GM21529 (cell line): ENCODE results near the gene YIPF4.
"Not testable (repeated sequence)": the region's sequence is repeated elsewhere in the genome, so short reads cannot be mapped to it uniquely, and the experiment has no call there.

Experiments used
- ATAC-seq: cut with Tn5 transposase; IDR thresholded peaks from one replicate; pipeline ENCODE4 v1.9.1; 2021; ENCODE audit not compliant: unreplicated experiment

The YIPF4 gene

GRCh38 chr2:32277674-32278477, at the start of gene YIPF4:
YIPF4 (plus strand) TSS chr2:32277904; CDS start chr2:32278156, 252 bp downstream.
- peak; percentile 100 for ATAC-seq

- ATAC-seq = no peak
These were observed 49.5 kb upstream of the YIPF4 start for GRCh38 chr2:32228181-32228580.

GRCh38 chr2:32229635-32230034, 48.1 kb upstream of the YIPF4 start:
- no peak for ATAC-seq

GRCh38 chr2:32231959-32232358, 45.7 kb upstream of the YIPF4 start:
- no peak for ATAC-seq

GRCh38 chr2:32235315-32235714, 42.4 kb upstream of the YIPF4 start:
- no peak for ATAC-seq

- no peak for ATAC-seq
These were observed 40.2 kb upstream of the YIPF4 start for GRCh38 chr2:32237488-32237887.

- ATAC-seq = no peak
These were observed 39.7 kb upstream of the YIPF4 start for GRCh38 chr2:32237996-32238395.

GRCh38 chr2:32242331-32242730, 35.4 kb upstream of the YIPF4 start:
- no peak for ATAC-seq

GRCh38 chr2:32246911-32247310, 30.8 kb upstream of the YIPF4 start:
- ATAC-seq = no peak

GRCh38 chr2:32248299-32248698, 29.4 kb upstream of the YIPF4 start:
- ATAC-seq = no peak

- ATAC-seq = no peak
These were observed 27.9 kb upstream of the YIPF4 start for GRCh38 chr2:32249731-32250236.

- ATAC-seq = no peak
These were observed 27.4 kb upstream of the YIPF4 start for GRCh38 chr2:32250290-32250689.

GRCh38 chr2:32258242-32258641, 19.5 kb upstream of the YIPF4 start:
- ATAC-seq = no peak

- ATAC-seq = no peak
These were observed 17.3 kb upstream of the YIPF4 start for GRCh38 chr2:32260376-32260775.

- no peak for ATAC-seq
These were observed 15.6 kb upstream of the YIPF4 start for GRCh38 chr2:32262105-32262504.

- ATAC-seq = peak; percentile 97
These were observed 13.1 kb upstream of the YIPF4 start, which contains the start of gene NLRC4 for GRCh38 chr2:32264422-32265105. NLRC4 (minus strand) TSS chr2:32264886; CDS start chr2:32256775, 8,111 bp downstream.

- ATAC-seq = no peak
These were observed 6.6 kb upstream of the YIPF4 start for GRCh38 chr2:32271063-32271462.

GRCh38 chr2:32272279-32272678, 5.4 kb upstream of the YIPF4 start:
- ATAC-seq = no peak

GRCh38 chr2:32274289-32274688, 3.4 kb upstream of the YIPF4 start:
- ATAC-seq = no peak

GRCh38 chr2:32275790-32276189, 1.9 kb upstream of the YIPF4 start:
- not testable (repeated sequence) for ATAC-seq

GRCh38 chr2:32277363-32277673, 386 bp upstream of the YIPF4 start:
- ATAC-seq = peak; percentile 4

- no peak for ATAC-seq
These were observed 762 bp downstream of the YIPF4 start for GRCh38 chr2:32278478-32278853.
